Measurements from ENCODE around the gene NUDCD3. TPM values are rescaled to one million over a fixed set of nuclear protein-coding genes. Genes with fewer than 3 reads are reported as not detected.

NUDCD3 gene
- total RNA-seq, result 10 to 100 TPM; 78.0 to 91.0 TPM
- 10 to 100 TPM; 24.8 to 26.8 TPM for polyA plus RNA-seq
- long read RNA-seq, donor 1, full-length matches to known transcripts, result 8 of 16 reads
- long read RNA-seq, donor 1, partial matches to known transcripts, result 8 of 16 reads
- long read RNA-seq, donor 1, other reads (novel, unspliced or antisense), result 0 of 16 reads
- long read RNA-seq, donor 2, full-length matches to known transcripts, result 5 of 11 reads
- long read RNA-seq, donor 2, partial matches to known transcripts, result 6 of 11 reads
- long read RNA-seq, donor 2, other reads (novel, unspliced or antisense), result 0 of 11 reads
- long read RNA-seq, donor 3, full-length matches to known transcripts, result 4 of 4 reads
- long read RNA-seq, donor 3, partial matches to known transcripts, result 0 of 4 reads
- long read RNA-seq, donor 3, other reads (novel, unspliced or antisense), result 0 of 4 reads
- long read RNA-seq, donor 4, full-length matches to known transcripts, result 2 of 10 reads
- long read RNA-seq, donor 4, partial matches to known transcripts, result 8 of 10 reads
- long read RNA-seq, donor 4, other reads (novel, unspliced or antisense), result 0 of 10 reads
- long read RNA-seq, donor 5, full-length matches to known transcripts, result 11 of 28 reads
- long read RNA-seq, donor 5, partial matches to known transcripts, result 12 of 28 reads
- long read RNA-seq, donor 5, other reads (novel, unspliced or antisense), result 5 of 28 reads

GRCh38 chr7:44490351-44491200 lies at the start of gene NUDCD3:
Gene NUDCD3 (minus strand): TSS chr7:44490658. CDS start chr7:44490600, 58 bp downstream.
- Histone ChIP-seq H3K27ac (ENCODE audit: low read depth in 1 of 2, low read length in 1 of 2) (peak within 1 kb of the TSS; percentile 95 to 98), H3K4me1 (ENCODE audit: control insufficient read depth in 5 of 5, insufficient read depth in 5 of 5, low read length in 5 of 5) (peaks cover 3 to 19% (median 11%) of the 10 kb centered on the region in 5 donors), H3K4me3 (peak within 1 kb of the TSS; percentile 75), H3K9me3 (ENCODE audit: control insufficient read depth in 4 of 4, insufficient read depth in 3 of 4, low read length in 3 of 4) (no peaks in the 10 kb centered on the region), H3K9ac (ENCODE audit: insufficient read depth in 1 of 2, low read length in 2 of 2) (peak within 1 kb of the TSS; percentile 66 to 80), H3K36me3 (ENCODE audit: control insufficient read depth in 4 of 4, insufficient read depth in 4 of 4, low read length in 4 of 4) (peaks cover 0 to 3% (median 0%) of the 10 kb centered on the region in 4 donors), H3K27me3 (ENCODE audit: control insufficient read depth in 3 of 3, insufficient read depth in 3 of 3, low read length in 2 of 3) (peaks cover 0 to 4% (median 0%) of the 10 kb centered on the region in 3 donors)
- peak; percentile 94 for ATAC-seq (ENCODE audit: insufficient read depth, low FRiP score)
- WGBS, 2 donors, result 0 to 1% methylated on average over 63 of the region's 63 CpGs
- TF ChIP-seq CTCF (IDR thresholded peaks at IDR 0.05; ENCODE audit: control extremely low read depth, extremely low read depth), result no peak
- DNase-seq, result peak; percentile 86 to 93 (median 93)

- Histone ChIP-seq H3K9me3 (ENCODE audit: control insufficient read depth in 4 of 4, insufficient read depth in 3 of 4, low read length in 3 of 4) (no peaks in the 10 kb centered on the region), H3K36me3 (ENCODE audit: control insufficient read depth in 4 of 4, insufficient read depth in 4 of 4, low read length in 4 of 4) (no peaks in the 10 kb centered on the region), H3K4me3 (no peak overlapping the region), H3K27ac (ENCODE audit: low read depth in 1 of 2, low read length in 1 of 2) (no peak overlapping the region), H3K9ac (ENCODE audit: insufficient read depth in 1 of 2, low read length in 2 of 2) (no peak overlapping the region), H3K27me3 (ENCODE audit: control insufficient read depth in 3 of 3, insufficient read depth in 3 of 3, low read length in 2 of 3) (no peaks in the 10 kb centered on the region), H3K4me1 (ENCODE audit: control insufficient read depth in 5 of 5, insufficient read depth in 5 of 5, low read length in 5 of 5) (no peaks in the 10 kb centered on the region)
- no peak for TF ChIP-seq CTCF (IDR thresholded peaks at IDR 0.05; ENCODE audit: control extremely low read depth, extremely low read depth)
- ATAC-seq (ENCODE audit: insufficient read depth, low FRiP score) (no peak), DNase-seq (no peak)
- WGBS, 2 donors, result 90% methylated on average over 27 of the region's 27 CpGs
These were observed 49.4 kb upstream of the NUDCD3 start for GRCh38 chr7:44539669-44540506.

GRCh38 chr7:44538798-44539668 lies 48.6 kb upstream of the NUDCD3 start:
- H3K9ac ChIP-seq (ENCODE audit: insufficient read depth in 1 of 2, low read length in 2 of 2), result no peak overlapping the region

More at GRCh38 chr7:44538798-44539668, 48.6 kb upstream of the NUDCD3 start:
- no peaks in the 10 kb centered on the region for H3K27me3 ChIP-seq (ENCODE audit: control insufficient read depth in 3 of 3, insufficient read depth in 3 of 3, low read length in 2 of 3)
- H3K27ac ChIP-seq (ENCODE audit: low read depth in 1 of 2, low read length in 1 of 2), result no peak overlapping the region
- ATAC-seq (ENCODE audit: insufficient read depth, low FRiP score), result no peak
- no peaks in the 10 kb centered on the region for H3K9me3 ChIP-seq (ENCODE audit: control insufficient read depth in 4 of 4, insufficient read depth in 3 of 4, low read length in 3 of 4)
- no peak for DNase-seq
- no peak for TF ChIP-seq CTCF (IDR thresholded peaks at IDR 0.05; ENCODE audit: control extremely low read depth, extremely low read depth)
- H3K4me3 ChIP-seq, result no peak overlapping the region
- peaks cover 0 to 7% (median 0%) of the 10 kb centered on the region in 5 donors for H3K4me1 ChIP-seq (ENCODE audit: control insufficient read depth in 5 of 5, insufficient read depth in 5 of 5, low read length in 5 of 5)
- 91 to 93% methylated on average over 32 of the region's 32 CpGs for WGBS, 2 donors
- H3K36me3 ChIP-seq (ENCODE audit: control insufficient read depth in 4 of 4, insufficient read depth in 4 of 4, low read length in 4 of 4), result no peaks in the 10 kb centered on the region

All from lung (tissue), 16 donors.